BJ (cell line): Measurements from ENCODE around the gene DDHD1. TPM values are rescaled to one million over a fixed set of nuclear protein-coding genes. Genes with fewer than 3 reads are reported as not detected.

Experiments
- CTCF ChIA-PET: fragments of 350-600 bp; formaldehyde crosslinking; extraction: SDS; loops from one replicate; lab custom pipeline; 2021; ENCODE audit warnings: antibody characterized with exemption, inconsistent platforms; lab: Yijun Ruan, JAX
- POLR2A ChIA-PET: fragments of 300-600 bp; sonication (Branson Sonifier 250); formaldehyde crosslinking; extraction: SDS; loops from one replicate; lab custom pipeline; 2021; ENCODE audit warnings: antibody characterized with exemption; lab: Charles Lee
- DNase-seq: peaks from one replicate; pipeline ENCODE4 v3.0.0-alpha.2; 2011; ENCODE audit warnings: low read depth
- H3K27me3 ChIP-seq: 2 replicates; pipeline ENCODE4 v1.6.0; 2011; ENCODE audit warnings: low read length; ENCODE audit not compliant: control insufficient read depth, insufficient read depth
- H3K36me3 ChIP-seq: 2 replicates; pipeline ENCODE4 v1.5.1; 2011; ENCODE audit warnings: low read length; ENCODE audit not compliant: control insufficient read depth, insufficient read depth
- H3K4me3 ChIP-seq: 2 replicates; pipeline ENCODE4 v1.5.1; 2011; ENCODE audit warnings: low read depth, mild to moderate bottlenecking, control low read depth, low read length
- polyA plus RNA-seq: library from polyadenylated mRNA; depleted of rRNA; stranded (reverse); fragments of >200 nt; gene quantifications from 2 replicates; pipeline ENCODE4 v1.2.3, GENCODE V29; 2011
- TF ChIP-seq, protein P1 (sequence below): IDR thresholded peaks from 2 replicates; pipeline ENCODE4 v1.5.1; 2011; ENCODE audit warnings: low read depth, mild to moderate bottlenecking, control low read depth, inconsistent platforms, low read length, moderate library complexity; ENCODE audit not compliant: insufficient read depth

DDHD1 gene
- polyA plus RNA-seq, 1 experiment: 4.1 TPM

DNA sequence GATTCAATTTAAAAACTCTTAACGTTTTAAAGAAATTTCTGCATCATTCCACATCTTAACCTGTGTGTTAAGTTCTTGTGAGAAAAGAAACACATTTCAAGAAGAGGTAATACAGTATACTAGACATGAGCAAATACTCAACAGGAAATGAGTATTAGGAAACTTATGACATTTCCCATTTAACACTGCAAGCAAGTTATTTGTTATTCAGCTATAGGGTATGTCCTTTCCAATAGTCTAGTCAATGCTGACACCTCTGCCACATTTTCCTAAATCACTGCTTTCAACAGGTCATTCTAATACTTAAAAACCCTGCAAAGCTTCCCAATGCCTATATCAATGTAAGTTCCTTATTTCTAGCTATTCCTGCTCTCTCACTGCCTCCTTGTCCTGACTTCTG, 93.1 kb downstream of the DDHD1 start:
- POLR2A ChIA-PET: no interaction called here
- TF ChIP-seq, protein P1, sequence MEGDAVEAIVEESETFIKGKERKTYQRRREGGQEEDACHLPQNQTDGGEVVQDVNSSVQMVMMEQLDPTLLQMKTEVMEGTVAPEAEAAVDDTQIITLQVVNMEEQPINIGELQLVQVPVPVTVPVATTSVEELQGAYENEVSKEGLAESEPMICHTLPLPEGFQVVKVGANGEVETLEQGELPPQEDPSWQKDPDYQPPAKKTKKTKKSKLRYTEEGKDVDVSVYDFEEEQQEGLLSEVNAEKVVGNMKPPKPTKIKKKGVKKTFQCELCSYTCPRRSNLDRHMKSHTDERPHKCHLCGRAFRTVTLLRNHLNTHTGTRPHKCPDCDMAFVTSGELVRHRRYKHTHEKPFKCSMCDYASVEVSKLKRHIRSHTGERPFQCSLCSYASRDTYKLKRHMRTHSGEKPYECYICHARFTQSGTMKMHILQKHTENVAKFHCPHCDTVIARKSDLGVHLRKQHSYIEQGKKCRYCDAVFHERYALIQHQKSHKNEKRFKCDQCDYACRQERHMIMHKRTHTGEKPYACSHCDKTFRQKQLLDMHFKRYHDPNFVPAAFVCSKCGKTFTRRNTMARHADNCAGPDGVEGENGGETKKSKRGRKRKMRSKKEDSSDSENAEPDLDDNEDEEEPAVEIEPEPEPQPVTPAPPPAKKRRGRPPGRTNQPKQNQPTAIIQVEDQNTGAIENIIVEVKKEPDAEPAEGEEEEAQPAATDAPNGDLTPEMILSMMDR: no peak
- CTCF ChIA-PET: no interaction called here
- Histone ChIP-seq H3K36me3 (no peaks in the 10 kb centered on the region), H3K27me3 (no peaks in the 10 kb centered on the region), H3K4me3 (no peak overlapping the region)
- DNase-seq: no peak

DNA sequence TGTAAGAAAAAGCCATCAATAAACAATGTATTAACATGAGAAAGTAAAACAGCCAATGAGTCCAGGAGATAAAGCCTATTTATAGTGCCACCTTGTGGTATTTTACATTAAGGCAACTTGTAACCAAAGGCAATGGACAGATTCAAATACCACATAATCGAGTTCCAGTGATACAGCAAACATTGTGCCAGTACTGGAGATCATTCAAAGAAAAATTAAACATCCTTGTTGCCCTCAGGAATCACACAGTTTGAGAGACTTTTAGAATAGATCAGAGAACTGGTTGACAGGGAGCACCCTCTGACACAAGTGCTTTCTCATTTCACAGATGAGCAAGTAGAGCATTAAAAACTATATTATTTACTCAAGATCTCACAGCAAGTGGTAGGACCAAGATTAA, 98.1 kb downstream of the DDHD1 start:
- POLR2A ChIA-PET: interaction anchor here (0.6 kb wide), 1 partner anchor 11 kb away, joined by 5 read pairs; no protein-coding TSS in a partner anchor
- no peak for DNase-seq
- TF ChIP-seq, protein P1: peak; percentile 62

DNA sequence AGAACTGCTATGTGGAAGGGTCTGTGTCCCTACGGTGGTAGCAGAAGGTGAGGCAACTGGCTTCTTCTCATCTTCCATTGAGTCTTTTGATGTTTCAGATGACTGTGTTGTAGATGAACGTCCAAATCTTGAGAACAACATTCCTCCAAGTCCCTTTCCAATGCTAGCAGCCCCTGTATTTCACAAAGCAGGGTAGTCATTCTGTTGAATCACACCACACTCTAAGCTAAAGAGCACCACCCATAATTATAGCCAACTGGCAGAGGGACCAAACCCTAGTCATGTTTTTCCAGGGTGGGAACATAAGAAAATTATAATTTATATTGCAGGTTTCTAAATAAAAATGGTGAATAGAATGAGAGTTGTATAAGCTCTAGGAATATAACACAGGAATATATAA, 98.7 kb downstream of the DDHD1 start:
- POLR2A ChIA-PET: interaction anchor here (0.6 kb wide), 1 partner anchor 10 kb away, joined by 5 read pairs; no protein-coding TSS in a partner anchor
- H3K4me3 ChIP-seq: no peak overlapping the region
- DNase-seq: no peak
- no peaks in the 10 kb centered on the region for H3K27me3 ChIP-seq
- CTCF ChIA-PET: interaction anchor here (0.7 to 6.9 kb wide), 18 partner anchors 8 to 240 kb away, joined by 3 to 42 read pairs (median 4); partner anchors contain the start of gene FERMT2
- TF ChIP-seq, protein P1: no peak
- H3K36me3 ChIP-seq: no peaks in the 10 kb centered on the region

More for the DNA sequence above, 98.1 kb downstream of the DDHD1 start:
- no peaks in the 10 kb centered on the region for H3K36me3 ChIP-seq
- CTCF ChIA-PET: interaction anchor here (0.7 to 6.9 kb wide), 17 partner anchors 9 to 240 kb away, joined by 3 to 42 read pairs (median 4); partner anchors contain the start of genes DDHD1 and FERMT2
- no peak overlapping the region for H3K4me3 ChIP-seq
- H3K27me3 ChIP-seq: no peaks in the 10 kb centered on the region

DNA sequence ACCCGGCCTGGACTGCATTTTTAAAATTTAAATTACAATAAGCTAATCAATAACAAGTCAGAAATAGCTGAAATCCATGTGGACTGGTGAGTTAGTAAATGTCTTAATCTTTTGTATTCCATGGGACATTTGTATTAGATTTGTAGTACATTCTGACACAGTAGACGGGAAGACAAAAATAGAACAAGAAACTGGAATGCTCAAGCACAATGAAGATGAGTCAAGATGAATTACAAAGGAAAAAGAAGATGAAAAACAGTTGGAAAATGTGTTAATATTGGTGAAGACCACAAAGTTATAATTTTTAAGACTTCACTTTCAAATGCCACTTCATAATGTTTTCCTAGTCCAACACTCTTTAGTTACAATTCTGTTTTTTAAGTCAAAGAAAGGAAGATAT, 104.5 kb downstream of the DDHD1 start:
- no peak for DNase-seq
- H3K27me3 ChIP-seq: no peaks in the 10 kb centered on the region
- TF ChIP-seq, protein P1: no peak
- H3K36me3 ChIP-seq: no peaks in the 10 kb centered on the region
- ChIA-PET POLR2A (no interaction called here), CTCF (interaction anchor here (1.1 to 1.6 kb wide), 2 partner anchors 23 to 221 kb away, joined by 3 read pairs; no protein-coding TSS in a partner anchor)
- H3K4me3 ChIP-seq: no peak overlapping the region

DNA sequence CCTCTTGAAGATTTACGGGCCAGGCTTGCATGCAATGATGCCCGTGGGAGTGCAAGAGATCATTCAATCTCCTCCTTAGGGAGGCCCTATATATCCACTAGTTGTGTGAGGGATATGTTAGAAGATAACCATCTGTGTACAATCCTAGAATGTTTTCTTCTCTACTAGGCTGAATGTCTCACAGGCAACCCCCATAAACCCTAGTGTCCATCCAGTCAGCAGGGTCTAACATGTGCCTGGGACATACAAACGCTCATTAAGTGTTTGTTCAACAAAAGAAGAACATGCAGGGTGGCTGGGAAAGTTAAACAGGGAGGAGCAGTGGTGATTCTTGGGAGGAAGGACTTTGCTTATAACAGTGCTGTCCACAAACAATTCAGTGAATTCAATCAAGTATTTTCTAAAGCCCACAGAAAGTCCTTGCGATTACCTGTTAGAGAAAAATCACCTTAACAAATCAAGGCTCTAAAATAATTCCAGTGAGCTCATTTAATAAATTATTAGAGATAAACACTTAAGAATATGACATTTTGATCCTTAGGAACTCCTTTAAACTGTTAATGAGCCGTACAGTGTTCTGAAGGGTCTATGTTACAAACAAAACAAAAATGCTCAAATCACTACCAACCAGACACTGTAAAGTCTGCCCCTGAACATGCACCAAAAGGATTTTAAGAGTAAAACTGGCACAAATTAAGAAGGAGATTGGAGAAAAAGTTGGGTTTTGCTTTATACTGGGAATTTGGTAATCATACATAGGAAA, 105.6 kb downstream of the DDHD1 start:
- POLR2A ChIA-PET: no interaction called here
- CTCF ChIA-PET: interaction anchor here (1.6 kb wide), 1 partner anchor 22 kb away, joined by 3 read pairs; no protein-coding TSS in a partner anchor
- no peaks in the 10 kb centered on the region for H3K36me3 ChIP-seq
- no peaks in the 10 kb centered on the region for H3K27me3 ChIP-seq
- TF ChIP-seq, protein P1: no peak
- H3K4me3 ChIP-seq: no peak overlapping the region
- no peak for DNase-seq
